Thyroid gland (tissue), 4 donors: ENCODE data around the gene ULK3.

ENCODE experiments used
- CTCF ChIP-seq, 6 experiments: fragments of 200-600 bp in 3 of 6; fragments of 450-650 bp in 3 of 6; sonication (generic) in 3 of 6; IDR thresholded peaks; one replicate each; pipeline ENCODE4 v1.5.1; 2016 to 2019; ENCODE audit warnings: antibody characterized with exemption in 6 of 6, mild to moderate bottlenecking in 2 of 6, inconsistent platforms in 1 of 6, moderate library complexity in 1 of 6
- POLR2A ChIP-seq, 2 donors: fragments of 450-650 bp; IDR thresholded peaks; one replicate each; pipeline ENCODE4 v1.6.1; 2017; ENCODE audit warnings: antibody characterized with exemption in 2 of 2, mild to moderate bottlenecking in 2 of 2, moderate library complexity in 1 of 2

DNA sequence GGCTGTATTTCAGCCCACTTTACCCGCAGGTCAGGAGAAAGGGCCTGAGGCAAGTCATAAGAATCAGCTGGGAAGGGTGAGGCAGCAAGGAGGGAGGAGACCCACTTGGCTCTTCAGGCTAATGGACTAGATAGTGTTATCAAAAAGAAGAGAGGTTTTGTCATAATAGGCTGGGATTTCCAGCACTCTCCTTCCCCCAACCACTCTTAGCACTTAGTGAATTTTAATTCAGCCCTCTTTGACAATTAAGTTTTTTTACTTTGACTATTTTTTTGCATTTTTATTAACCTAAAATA lies 47.7 kb upstream of the ULK3 start:
- TF ChIP-seq CTCF (IDR thresholded peaks at IDR 0.05) (no peak), POLR2A (IDR thresholded peaks at IDR 0.05) (no peak)
